HEK293T (cell line): ENCODE data around the gene CDX2.

Experiments
- BHLHE40 ChIP-seq: fragments of 450-650 bp; IDR thresholded peaks from 2 replicates; pipeline ENCODE4 v1.6.1; 2016; ENCODE audit warnings: mild to moderate bottlenecking, moderate library complexity, borderline replicate concordance
- ELF4 ChIP-seq: fragments of 450-650 bp; IDR thresholded peaks from 2 replicates; pipeline ENCODE4 v1.6.1; 2017; ENCODE audit warnings: antibody characterized with exemption
- FOXK2 ChIP-seq: fragments of 450-650 bp; IDR thresholded peaks from 2 replicates; pipeline ENCODE4 v1.6.1; 2016; ENCODE audit warnings: mild to moderate bottlenecking
- FOXM1 ChIP-seq: fragments of 450-650 bp; IDR thresholded peaks from 2 replicates; pipeline ENCODE4 v1.6.1; 2017; ENCODE audit warnings: mild to moderate bottlenecking, borderline replicate concordance
- HDGF ChIP-seq: fragments of 450-650 bp; IDR thresholded peaks from 2 replicates; pipeline ENCODE4 v1.6.1; 2017; ENCODE audit warnings: antibody characterized with exemption, borderline replicate concordance
- L3MBTL2 ChIP-seq: fragments of 450-650 bp; conservative IDR thresholded peaks from 2 replicates; pipeline ENCODE4 v1.6.1; 2016; ENCODE audit warnings: mild to moderate bottlenecking
- NFRKB ChIP-seq: fragments of 450-650 bp; IDR thresholded peaks from 2 replicates; pipeline ENCODE4 v1.6.1; 2016; ENCODE audit warnings: mild to moderate bottlenecking, moderate library complexity
- SUZ12 ChIP-seq: fragments of 450-650 bp; IDR thresholded peaks from 2 replicates; pipeline ENCODE4 v1.6.1; 2016; ENCODE audit warnings: mild to moderate bottlenecking
- ZNF384 ChIP-seq: fragments of 450-650 bp; IDR thresholded peaks from 2 replicates; pipeline ENCODE4 v1.6.1; 2016
- TF ChIP-seq, protein P1 (sequence below): fragments of 450-650 bp; IDR thresholded peaks from 2 replicates; pipeline ENCODE4 v1.6.1; 2016

GRCh38 chr13:27973961-27974662 lies 5.0 kb upstream of the CDX2 start:
- TF ChIP-seq SUZ12 (no peak), NFRKB (no peak), BHLHE40 (no peak), ELF4 (no peak), FOXM1 (no peak), HDGF (no peak), FOXK2 (no peak), L3MBTL2 (no peak), ZNF384 (no peak)
- TF ChIP-seq, protein P1, sequence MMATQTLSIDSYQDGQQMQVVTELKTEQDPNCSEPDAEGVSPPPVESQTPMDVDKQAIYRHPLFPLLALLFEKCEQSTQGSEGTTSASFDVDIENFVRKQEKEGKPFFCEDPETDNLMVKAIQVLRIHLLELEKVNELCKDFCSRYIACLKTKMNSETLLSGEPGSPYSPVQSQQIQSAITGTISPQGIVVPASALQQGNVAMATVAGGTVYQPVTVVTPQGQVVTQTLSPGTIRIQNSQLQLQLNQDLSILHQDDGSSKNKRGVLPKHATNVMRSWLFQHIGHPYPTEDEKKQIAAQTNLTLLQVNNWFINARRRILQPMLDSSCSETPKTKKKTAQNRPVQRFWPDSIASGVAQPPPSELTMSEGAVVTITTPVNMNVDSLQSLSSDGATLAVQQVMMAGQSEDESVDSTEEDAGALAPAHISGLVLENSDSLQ: no peak
